Activated naive CD4-positive, alpha-beta T cell treated with Interleukin-2 at 50 U/mL for 16 hours (primary cell): ENCODE measurements around the gene ZNF646.
"Not testable (repeated sequence)": the region's sequence is repeated elsewhere in the genome, so short reads cannot be mapped to it uniquely, and the experiment has no call there.

Experiments
- DNase-seq: peaks from one replicate; pipeline ENCODE4 v3.0.0-alpha.2; 2020

The ZNF646 gene

GRCh38 chr16:31085873-31086628 lies 11.8 kb downstream of the ZNF646 start:
- DNase-seq, result no peak

- DNase-seq, result no peak
These were observed 12.3 kb downstream of the ZNF646 start for GRCh38 chr16:31086629-31086906.

- DNase-seq, result no peak
These were observed 13.3 kb downstream of the ZNF646 start for GRCh38 chr16:31087481-31087880.

GRCh38 chr16:31087971-31088370 lies 13.7 kb downstream of the ZNF646 start:
- no peak for DNase-seq

- DNase-seq, result no peak
These were observed 14.4 kb downstream of the ZNF646 start, which contains the start of gene PRSS53 for GRCh38 chr16:31088459-31089183. PRSS53 (minus strand) TSS chr16:31088943; CDS start chr16:31088809, 134 bp downstream.

GRCh38 chr16:31089199-31089598 lies 15.0 kb downstream of the ZNF646 start:
- no peak for DNase-seq

- DNase-seq, result no peak
These were observed 16.3 kb downstream of the ZNF646 start for GRCh38 chr16:31090540-31090939.

GRCh38 chr16:31092330-31092729 lies 18.1 kb downstream of the ZNF646 start:
- no peak for DNase-seq

- DNase-seq, result no peak
These were observed 19.0 kb downstream of the ZNF646 start for GRCh38 chr16:31093132-31093703.

GRCh38 chr16:31094088-31094423 lies 19.8 kb downstream of the ZNF646 start:
- no peak for DNase-seq

GRCh38 chr16:31094424-31095120 lies 20.4 kb downstream of the ZNF646 start, which contains the start of gene VKORC1:
VKORC1 (minus strand) TSS chr16:31094797; CDS start chr16:31094729, 68 bp downstream.
- DNase-seq, result peak; percentile 90

- DNase-seq, result no peak
These were observed 25.8 kb downstream of the ZNF646 start for GRCh38 chr16:31099860-31100638.

- not testable (repeated sequence) for DNase-seq
These were observed 26.8 kb downstream of the ZNF646 start for GRCh38 chr16:31100876-31101641.

- peak; percentile 82 for DNase-seq
These were observed 31.5 kb downstream of the ZNF646 start for GRCh38 chr16:31105677-31106213.

GRCh38 chr16:31106509-31107464 lies 32.6 kb downstream of the ZNF646 start:
- DNase-seq, result no peak

GRCh38 chr16:31107465-31107867 lies 33.2 kb downstream of the ZNF646 start:
- peak; percentile 33 for DNase-seq

GRCh38 chr16:31108035-31108793 lies 34.0 kb downstream of the ZNF646 start, which contains the start of gene BCKDK:
BCKDK (plus strand) TSS chr16:31108386; CDS start chr16:31109224, 838 bp downstream.
- DNase-seq, result peak; percentile 74

- no peak for DNase-seq
These were observed 34.8 kb downstream of the ZNF646 start for GRCh38 chr16:31108794-31109558.

- no peak for DNase-seq
These were observed 35.4 kb downstream of the ZNF646 start for GRCh38 chr16:31109622-31110021.
